Measurements from ENCODE around the gene SH3BGR.

Gene SH3BGR

GRCh38 chr21:39430954-39431353 is 20.8 kb upstream of the SH3BGR start:
- no peak for TF ChIP-seq CTCF (IDR thresholded peaks at IDR 0.05; ENCODE audit: low read depth, low read length)
- no peak overlapping the region for H3K4me3 ChIP-seq (replicated peaks in 1 of 2; ENCODE audit: low read depth in 2 of 2, low read length in 2 of 2)
- no peak for DNase-seq (ENCODE audit: low read depth in 2 of 2)

- peak in 1 of 2 donors; percentile 24 for DNase-seq (ENCODE audit: low read depth in 2 of 2)
- H3K4me3 ChIP-seq (replicated peaks in 1 of 2; ENCODE audit: low read depth in 2 of 2, low read length in 2 of 2), result no peak overlapping the region
- TF ChIP-seq CTCF (IDR thresholded peaks at IDR 0.05; ENCODE audit: low read depth, low read length), result no peak
Measured at GRCh38 chr21:39434950-39435349, 16.8 kb upstream of the SH3BGR start.

- no peak overlapping the region for H3K4me3 ChIP-seq (replicated peaks in 1 of 2; ENCODE audit: low read depth in 2 of 2, low read length in 2 of 2)
- TF ChIP-seq CTCF (IDR thresholded peaks at IDR 0.05; ENCODE audit: low read depth, low read length), result no peak
- DNase-seq (ENCODE audit: low read depth in 2 of 2), result no peak
Measured at GRCh38 chr21:39439232-39439631, 12.5 kb upstream of the SH3BGR start.

- peak; percentile 68 to 75 for DNase-seq (ENCODE audit: low read depth in 2 of 2)
- TF ChIP-seq CTCF (IDR thresholded peaks at IDR 0.05; ENCODE audit: low read depth, low read length), result peak; percentile 93
Measured at GRCh38 chr21:39441502-39442475, 10.0 kb upstream of the SH3BGR start.

GRCh38 chr21:39444421-39445180 is 7.2 kb upstream of the SH3BGR start:
- H3K4me3 ChIP-seq (replicated peaks in 1 of 2; ENCODE audit: low read depth in 2 of 2, low read length in 2 of 2), result peak overlapping the region; percentile 83 to 92
- TF ChIP-seq CTCF (IDR thresholded peaks at IDR 0.05; ENCODE audit: low read depth, low read length), result no peak
- peak; percentile 41 to 63 for DNase-seq (ENCODE audit: low read depth in 2 of 2)

More at GRCh38 chr21:39441502-39442475, 10.0 kb upstream of the SH3BGR start:
- H3K4me3 ChIP-seq (replicated peaks in 1 of 2; ENCODE audit: low read depth in 2 of 2, low read length in 2 of 2), result no peak overlapping the region

GRCh38 chr21:39445321-39446269 is 6.2 kb upstream of the SH3BGR start, which contains the start of gene LCA5L:
TSS of gene LCA5L (minus strand) at chr21:39445778. CDS start at chr21:39428493, 17,285 bp downstream.
- H3K4me3 ChIP-seq (replicated peaks in 1 of 2; ENCODE audit: low read depth in 2 of 2, low read length in 2 of 2), result peak within 1 kb of the TSS; percentile 83 to 92
- TF ChIP-seq CTCF (IDR thresholded peaks at IDR 0.05; ENCODE audit: low read depth, low read length), result peak; percentile 29
- DNase-seq (ENCODE audit: low read depth in 2 of 2), result peak; percentile 93 to 94
